Measurements from ENCODE around the gene PMM1. TPM values are rescaled to one million over a fixed set of nuclear protein-coding genes. Genes with fewer than 3 reads are reported as not detected.
"Not testable (repeated sequence)": the region's sequence is repeated elsewhere in the genome, so short reads cannot be mapped to it uniquely, and the experiment has no call there.

Gene PMM1
- total and polyA plus RNA-seq, 2 donors (not counting 3 experiments of a cell fraction or from before 2014, with no cell fraction given), result 14.6 to 31.7 TPM

GRCh38 chr22:41636467-41636866 is 46.8 kb upstream of the PMM1 start:
- FAIRE-seq, result peak; percentile 12
- no peak overlapping the region for H3K4me3 ChIP-seq (replicated peaks in 1 of 3; ENCODE audit: insufficient read depth in 1 of 3, low read depth in 1 of 3, low read length in 3 of 3)
- no peaks in the 10 kb centered on the region for H3K27me3 ChIP-seq (ENCODE audit: control insufficient read depth in 2 of 2, insufficient read depth in 2 of 2, low read length in 2 of 2)
- intact Hi-C loops (cut with micrococcal nuclease) (no loop called here), dilution Hi-C loops (cut with MboI; ENCODE audit: extremely low pct_ligation_motif_present, low sequenced_read_pairs) (no loop called here)
- BruUV-seq (replicated peaks), result no TSS peak
- H3K36me3 ChIP-seq (ENCODE audit: control insufficient read depth in 2 of 2, extremely low read depth in 1 of 2, insufficient read depth in 2 of 2, low read length in 2 of 2), result peaks cover 19 to 32% of the 10 kb centered on the region in 2 experiments
- no peak overlapping the region for H2AFZ ChIP-seq (ENCODE audit: low read depth, low read length)
- no peaks in the 10 kb centered on the region for H3K4me1 ChIP-seq (ENCODE audit: control insufficient read depth, extremely low read depth, insufficient read depth, low read length)
- no peak for TF ChIP-seq MAX (IDR thresholded peaks at IDR 0.05; ENCODE audit: insufficient read depth, insufficient read length)
- no peak for TF ChIP-seq GATA2 (IDR thresholded peaks at IDR 0.05; ENCODE audit: insufficient read depth, insufficient read length, low read depth, low read length)
- TF ChIP-seq EZH2 (IDR thresholded peaks at IDR 0.05; ENCODE audit: borderline replicate concordance, low read depth, low read length, severe bottlenecking), result no peak
- TF ChIP-seq FOS (IDR thresholded peaks at IDR 0.05; ENCODE audit: borderline replicate concordance, insufficient read depth, low read length), result no peak
- TF ChIP-seq POLR2A (IDR thresholded peaks at IDR 0.05; ENCODE audit: low read depth, low read length), result no peak
- no peak for TF ChIP-seq CTCF (IDR thresholded peaks at IDR 0.05; ENCODE audit: extremely low read depth in 1 of 2, insufficient read depth in 1 of 2, low read depth in 1 of 2, low read length in 2 of 2)
- no peak for TF ChIP-seq POLR2AphosphoS5 (IDR thresholded peaks at IDR 0.05; ENCODE audit: insufficient read depth, low read depth, low read length)
- TF ChIP-seq JUN (IDR thresholded peaks at IDR 0.05; ENCODE audit: borderline replicate concordance, insufficient read depth, insufficient read length, low read depth), result no peak
- TF ChIP-seq MYC (IDR thresholded peaks at IDR 0.05; ENCODE audit: low read depth, low read length), result no peak
- ChIA-PET CTCF (interaction anchor here (0.9 to 1.0 kb wide), 2 partner anchors 15 to 31 kb away, joined by 3 read pairs; no protein-coding TSS in a partner anchor), POLR2A (no interaction called here)
- no peaks in the 10 kb centered on the region for H3K9me1 ChIP-seq (replicated peaks; ENCODE audit: control insufficient read depth, extremely low read depth, insufficient read depth, low read length)
- no peaks in the 10 kb centered on the region for H3K9me3 ChIP-seq (replicated peaks; ENCODE audit: control insufficient read depth, insufficient read depth, low read length)
- H3K9ac ChIP-seq (replicated peaks; ENCODE audit: extremely low read depth, insufficient read depth, low read length), result no peak overlapping the region
- H3K79me2 ChIP-seq (ENCODE audit: control insufficient read depth, insufficient read depth, low read length), result peaks cover 16% of the 10 kb centered on the region
- no peak overlapping the region for H3K27ac ChIP-seq (ENCODE audit: insufficient read depth, low read depth, low read length)
- no peaks in the 10 kb centered on the region for H4K20me1 ChIP-seq (replicated peaks; ENCODE audit: control insufficient read depth, extremely low read depth, insufficient read depth, low read length)
- DNase-seq (ENCODE audit: low read depth, low spot score), result no peak
- H3K4me2 ChIP-seq (ENCODE audit: insufficient read depth, low read length), result no peak overlapping the region

- CTCF ChIA-PET, result interaction anchor here (0.6 to 1.0 kb wide), 2 partner anchors 8 to 9 kb away, joined by 3 read pairs; no protein-coding TSS in a partner anchor
These were observed 45.0 kb upstream of the PMM1 start for GRCh38 chr22:41634610-41635009.

GRCh38 chr22:41631615-41632014 is 42.0 kb upstream of the PMM1 start:
- FAIRE-seq; POLR2A ChIA-PET; H3K4me3 ChIP-seq (replicated peaks in 1 of 3; ENCODE audit: insufficient read depth in 1 of 3, low read depth in 1 of 3, low read length in 3 of 3); H3K27me3 ChIP-seq (ENCODE audit: control insufficient read depth in 2 of 2, insufficient read depth in 2 of 2, low read length in 2 of 2); H3K9me1 ChIP-seq (replicated peaks; ENCODE audit: control insufficient read depth, extremely low read depth, insufficient read depth, low read length); CTCF ChIA-PET; DNase-seq (ENCODE audit: low read depth, low spot score); H3K27ac ChIP-seq (ENCODE audit: insufficient read depth, low read depth, low read length); H2AFZ ChIP-seq (ENCODE audit: low read depth, low read length); H3K4me1 ChIP-seq (ENCODE audit: control insufficient read depth, extremely low read depth, insufficient read depth, low read length); H3K9me3 ChIP-seq (replicated peaks; ENCODE audit: control insufficient read depth, insufficient read depth, low read length); H3K4me2 ChIP-seq (ENCODE audit: insufficient read depth, low read length); BruUV-seq (replicated peaks); dilution Hi-C loops (cut with MboI; ENCODE audit: extremely low pct_ligation_motif_present, low sequenced_read_pairs); intact Hi-C loops (cut with micrococcal nuclease); H3K9ac ChIP-seq (replicated peaks; ENCODE audit: extremely low read depth, insufficient read depth, low read length); H4K20me1 ChIP-seq (replicated peaks; ENCODE audit: control insufficient read depth, extremely low read depth, insufficient read depth, low read length): not testable (repeated sequence)
- peaks cover 10 to 22% of the 10 kb centered on the region in 2 experiments for H3K36me3 ChIP-seq (ENCODE audit: control insufficient read depth in 2 of 2, extremely low read depth in 1 of 2, insufficient read depth in 2 of 2, low read length in 2 of 2)
- H3K79me2 ChIP-seq (ENCODE audit: control insufficient read depth, insufficient read depth, low read length), result peaks cover 28% of the 10 kb centered on the region

More at GRCh38 chr22:41634610-41635009, 45.0 kb upstream of the PMM1 start:
- Histone ChIP-seq H3K79me2 (ENCODE audit: control insufficient read depth, insufficient read depth, low read length) (peaks cover 11% of the 10 kb centered on the region), H3K36me3 (ENCODE audit: control insufficient read depth in 2 of 2, extremely low read depth in 1 of 2, insufficient read depth in 2 of 2, low read length in 2 of 2) (peaks cover 18 to 29% of the 10 kb centered on the region in 2 experiments)
- H3K9ac ChIP-seq (replicated peaks; ENCODE audit: extremely low read depth, insufficient read depth, low read length); H3K4me1 ChIP-seq (ENCODE audit: control insufficient read depth, extremely low read depth, insufficient read depth, low read length); POLR2A ChIA-PET; dilution Hi-C loops (cut with MboI; ENCODE audit: extremely low pct_ligation_motif_present, low sequenced_read_pairs); H3K9me1 ChIP-seq (replicated peaks; ENCODE audit: control insufficient read depth, extremely low read depth, insufficient read depth, low read length); H3K9me3 ChIP-seq (replicated peaks; ENCODE audit: control insufficient read depth, insufficient read depth, low read length); H3K27ac ChIP-seq (ENCODE audit: insufficient read depth, low read depth, low read length); H2AFZ ChIP-seq (ENCODE audit: low read depth, low read length); H4K20me1 ChIP-seq (replicated peaks; ENCODE audit: control insufficient read depth, extremely low read depth, insufficient read depth, low read length); H3K4me3 ChIP-seq (replicated peaks in 1 of 3; ENCODE audit: insufficient read depth in 1 of 3, low read depth in 1 of 3, low read length in 3 of 3); H3K4me2 ChIP-seq (ENCODE audit: insufficient read depth, low read length); intact Hi-C loops (cut with micrococcal nuclease); DNase-seq (ENCODE audit: low read depth, low spot score); H3K27me3 ChIP-seq (ENCODE audit: control insufficient read depth in 2 of 2, insufficient read depth in 2 of 2, low read length in 2 of 2); BruUV-seq (replicated peaks); FAIRE-seq: not testable (repeated sequence)

Measured in endothelial cell of umbilical vein (primary cell).